Measurements from ENCODE around the gene MYO3B. TPM values are rescaled to one million over a fixed set of nuclear protein-coding genes. Genes with fewer than 3 reads are reported as not detected.

The MYO3B gene
- polyA plus RNA-seq, 1 of the 3 experiments (the other 2 are of a cell fraction): not detected

- Histone ChIP-seq H3K9me3 (no peaks in the 10 kb centered on the region), H3K4me1 (ENCODE audit: control insufficient read depth in 1 of 2, insufficient read depth in 2 of 2, low read depth in 1 of 2, low read length in 1 of 2) (no peaks in the 10 kb centered on the region), H3K27me3 (ENCODE audit: insufficient read depth) (no peaks in the 10 kb centered on the region), H3K27ac (ENCODE audit: low read depth in 2 of 2, low read length in 1 of 2) (no peak overlapping the region), H3K36me3 (replicated peaks in 1 of 2; ENCODE audit: control insufficient read depth in 1 of 2, insufficient read depth in 2 of 2, low read length in 1 of 2) (no peaks in the 10 kb centered on the region), H3K9me2 (no peaks in the 10 kb centered on the region), H3F3A (replicated peaks; ENCODE audit: insufficient read depth) (no peaks in the 10 kb centered on the region), H3K4me3 (ENCODE audit: low read depth in 2 of 2, low read length in 1 of 2) (no peak overlapping the region), H3K79me2 (ENCODE audit: insufficient read depth) (no peaks in the 10 kb centered on the region), H3K9ac (no peak overlapping the region), H4K20me1 (ENCODE audit: insufficient read depth) (no peaks in the 10 kb centered on the region), H3K4me2 (no peak overlapping the region), H2AFZ (ENCODE audit: low read depth) (no peak overlapping the region)
- TF ChIP-seq MXI1 (IDR thresholded peaks at IDR 0.05; ENCODE audit: low read depth, low read length) (no peak), FOXJ3 (CRISPR knock-in tag; IDR thresholded peaks at IDR 0.05) (no peak), NRF1 (IDR thresholded peaks at IDR 0.05; ENCODE audit: low read depth, low read length) (no peak)
- ChIA-PET CTCF (interaction anchor here (1.4 kb wide), 1 partner anchor 441 kb away, joined by 3 read pairs; no protein-coding TSS in a partner anchor), POLR2A (no interaction called here)
- DNase-seq: no peak
- 30% methylated on average over 5 of the region's 5 CpGs for WGBS (ENCODE audit: low lambda C conversion rate)
Observed at GRCh38 chr2:170375192-170375591, 197.2 kb downstream of the MYO3B start.

GRCh38 chr2:170377500-170378207 is 199.7 kb downstream of the MYO3B start:
- no peak overlapping the region for H2AFZ ChIP-seq (ENCODE audit: low read depth)
- ChIA-PET POLR2A (no interaction called here), CTCF (interaction anchor here (0.6 to 5.0 kb wide), 10 partner anchors 8 to 436 kb away, joined by 3 to 56 read pairs (median 6); partner anchors contain the start of gene GAD1)
- H3K27ac ChIP-seq (ENCODE audit: low read depth in 2 of 2, low read length in 1 of 2): no peak overlapping the region
- no peak for TF ChIP-seq EZH2phosphoT487 (IDR thresholded peaks at IDR 0.05; ENCODE audit: borderline replicate concordance, low read depth)
- peak; percentile 29 for TF ChIP-seq CTCF (IDR thresholded peaks at IDR 0.05)
- TF ChIP-seq FOSL2 (IDR thresholded peaks at IDR 0.05; ENCODE audit: borderline replicate concordance, low read depth): no peak
- no peak for TF ChIP-seq PBX3 (IDR thresholded peaks at IDR 0.05)
- no peak for TF ChIP-seq SMC3 (IDR thresholded peaks at IDR 0.05; ENCODE audit: low read depth, low read length)
- TF ChIP-seq EP300 (IDR thresholded peaks at IDR 0.05; ENCODE audit: borderline replicate concordance in 1 of 2, low read depth in 1 of 2, low read length in 1 of 2): no peak
- no peak for TF ChIP-seq RAD21 (IDR thresholded peaks at IDR 0.05; ENCODE audit: low read length)
- TF ChIP-seq TAF1 (IDR thresholded peaks at IDR 0.05; ENCODE audit: borderline replicate concordance, low read depth, low read length): no peak
- no peaks in the 10 kb centered on the region for H3K9me3 ChIP-seq
- no peak overlapping the region for H3K9ac ChIP-seq
- H3K4me2 ChIP-seq: no peak overlapping the region
- no peak overlapping the region for H3K4me3 ChIP-seq (ENCODE audit: low read depth in 2 of 2, low read length in 1 of 2)
- H3F3A ChIP-seq (replicated peaks; ENCODE audit: insufficient read depth): no peaks in the 10 kb centered on the region
- WGBS (ENCODE audit: low lambda C conversion rate): 54% methylated on average over 8 of the region's 8 CpGs
- no peaks in the 10 kb centered on the region for H3K4me1 ChIP-seq (ENCODE audit: control insufficient read depth in 1 of 2, insufficient read depth in 2 of 2, low read depth in 1 of 2, low read length in 1 of 2)
- H3K79me2 ChIP-seq (ENCODE audit: insufficient read depth): no peaks in the 10 kb centered on the region
- no peak for DNase-seq
- no peaks in the 10 kb centered on the region for H3K9me2 ChIP-seq
- no peaks in the 10 kb centered on the region for H3K36me3 ChIP-seq (replicated peaks in 1 of 2; ENCODE audit: control insufficient read depth in 1 of 2, insufficient read depth in 2 of 2, low read length in 1 of 2)
- no peaks in the 10 kb centered on the region for H3K27me3 ChIP-seq (ENCODE audit: insufficient read depth)
- no peaks in the 10 kb centered on the region for H4K20me1 ChIP-seq (ENCODE audit: insufficient read depth)

All from SK-N-SH (cell line).